Lower lobe of right lung (tissue), 2 donors: ENCODE results near the gene ZNF536. TPM values are rescaled to one million over a fixed set of nuclear protein-coding genes. Genes with fewer than 3 reads are reported as not detected.
A peak's percentile ranks its signal among the peaks of the same experiment; 100 is the strongest.

Experiments used
- ATAC-seq, 2 donors: fragments of 200-7000 bp; cut with Tn5 transposase; one replicate each; pipeline ENCODE4 v1.9.1; 2020 to 2022; ENCODE audit warnings: mild to moderate bottlenecking in 2 of 2, moderate library complexity in 2 of 2
- DNase-seq: peaks from one replicate; pipeline ENCODE4 v3.0.0-alpha.2; 2020
- H3K27ac ChIP-seq: fragments of 200-600 bp; one replicate; pipeline ENCODE4 v1.8.0; 2022
- H3K27me3 ChIP-seq: fragments of 200-600 bp; one replicate; pipeline ENCODE4 v1.8.0; 2022; ENCODE audit warnings: low read depth
- H3K36me3 ChIP-seq: fragments of 200-600 bp; one replicate; pipeline ENCODE4 v1.8.0; 2022; ENCODE audit warnings: mild to moderate bottlenecking
- H3K4me1 ChIP-seq: fragments of 200-600 bp; one replicate; pipeline ENCODE4 v1.8.0; 2022
- H3K4me3 ChIP-seq: fragments of 200-600 bp; one replicate; pipeline ENCODE4 v1.8.0; 2022; ENCODE audit warnings: mild to moderate bottlenecking
- H3K9me3 ChIP-seq: fragments of 200-600 bp; one replicate; pipeline ENCODE4 v1.8.0; 2022
- CTCF ChIP-seq: fragments of 200-600 bp; IDR thresholded peaks from one replicate; pipeline ENCODE4 v1.8.0; 2022; ENCODE audit warnings: antibody characterized with exemption, mild to moderate bottlenecking
- intact Hi-C: fragments of 100-400 bp; cut with DNase I; formaldehyde crosslinking; loops from one replicate; pipeline ENCODE4 v1.11.0; 2022
- total RNA-seq: library from RNA; stranded (reverse); fragmentation: NEBNext Ultra II Directional; extraction: Animal tissue kit (Norgen Biotek cat#: 25700); gene quantifications from one replicate; pipeline ENCODE4 v1.2.1, GENCODE V29; 2021
- donor health status: DM: no; HTN: yes; CAD: no; lungs with severe emphysema.

The ZNF536 gene
- total RNA-seq, 1 donor from 2014 or later: 0.12 TPM

- no peak overlapping the region for H3K27ac ChIP-seq
- H3K4me1 ChIP-seq: no peaks in the 10 kb centered on the region
- H3K4me3 ChIP-seq: no peak overlapping the region
- TF ChIP-seq CTCF: no peak
- H3K9me3 ChIP-seq: no peaks in the 10 kb centered on the region
- DNase-seq: no peak
- H3K36me3 ChIP-seq: no peaks in the 10 kb centered on the region
- no peak for ATAC-seq
- peaks cover 49% of the 10 kb centered on the region for H3K27me3 ChIP-seq
- intact Hi-C loops: no loop called here
Observed at GRCh38 chr19:30374865-30375552, 2.8 kb downstream of the ZNF536 start.

GRCh38 chr19:30375553-30376031 lies 3.4 kb downstream of the ZNF536 start:
- TF ChIP-seq CTCF: no peak
- DNase-seq (no peak), ATAC-seq (no peak)
- Histone ChIP-seq H3K36me3 (no peaks in the 10 kb centered on the region), H3K4me1 (no peaks in the 10 kb centered on the region), H3K27me3 (peaks cover 46% of the 10 kb centered on the region), H3K4me3 (no peak overlapping the region), H3K27ac (no peak overlapping the region), H3K9me3 (no peaks in the 10 kb centered on the region)
- intact Hi-C loops: no loop called here

GRCh38 chr19:30376272-30376671 lies 4.1 kb downstream of the ZNF536 start:
- Histone ChIP-seq H3K4me1 (no peaks in the 10 kb centered on the region), H3K27me3 (peaks cover 44% of the 10 kb centered on the region), H3K4me3 (no peak overlapping the region), H3K27ac (no peak overlapping the region), H3K36me3 (no peaks in the 10 kb centered on the region), H3K9me3 (no peaks in the 10 kb centered on the region)
- no peak for TF ChIP-seq CTCF
- no peak for DNase-seq
- ATAC-seq: peak in 1 of 2 donors; percentile 19
- intact Hi-C loops: no loop called here

- Histone ChIP-seq H3K27ac (no peak overlapping the region), H3K27me3 (peaks cover 43% of the 10 kb centered on the region), H3K36me3 (no peaks in the 10 kb centered on the region), H3K4me3 (no peak overlapping the region), H3K4me1 (no peaks in the 10 kb centered on the region), H3K9me3 (no peaks in the 10 kb centered on the region)
- no peak for TF ChIP-seq CTCF
- ATAC-seq (no peak), DNase-seq (no peak)
- intact Hi-C loops: no loop called here
Observed at GRCh38 chr19:30376826-30377425, 4.7 kb downstream of the ZNF536 start.

- Histone ChIP-seq H3K36me3 (no peaks in the 10 kb centered on the region), H3K27ac (no peak overlapping the region), H3K4me3 (no peak overlapping the region), H3K9me3 (no peaks in the 10 kb centered on the region), H3K4me1 (no peaks in the 10 kb centered on the region), H3K27me3 (peaks cover 38% of the 10 kb centered on the region)
- intact Hi-C loops: no loop called here
- ATAC-seq (no peak), DNase-seq (no peak)
- TF ChIP-seq CTCF: no peak
Observed at GRCh38 chr19:30378701-30379100, 6.5 kb downstream of the ZNF536 start.
